Neural cell (in vitro differentiated cells): Measurements from ENCODE around the gene JAK3. TPM values are rescaled to one million over a fixed set of nuclear protein-coding genes. Genes with fewer than 3 reads are reported as not detected.
A peak's percentile ranks its signal among the peaks of the same experiment; 100 is the strongest.
"Not testable (repeated sequence)": the region's sequence is repeated elsewhere in the genome, so short reads cannot be mapped to it uniquely, and the experiment has no call there.

Experiments used
- H2AFZ ChIP-seq: fragments of 200-600, 300-800 bp; sonication (generic), shearing (Covaris generic); 2 replicates; pipeline ENCODE4 v1.6.0; 2014; ENCODE audit warnings: low read depth, mild to moderate bottlenecking, antibody characterized with exemption, low read length, moderate library complexity
- H3F3A ChIP-seq: fragments of 200-600 bp; shearing (Covaris generic); 2 replicates; pipeline ENCODE4 v1.6.1; 2016; ENCODE audit warnings: mild to moderate bottlenecking, moderate library complexity, mixed read lengths, antibody characterized with exemption, low read length; ENCODE audit not compliant: insufficient read depth, poor library complexity, severe bottlenecking
- H3K27ac ChIP-seq: fragments of 200-600, 300-800 bp; sonication (generic), shearing (Covaris generic); 2 replicates; pipeline ENCODE4 v1.5.1; 2014; ENCODE audit warnings: mild to moderate bottlenecking, low read length, moderate library complexity
- H3K27me3 ChIP-seq: fragments of 300-800, 200-600 bp; sonication (generic), shearing (Covaris generic); 2 replicates; pipeline ENCODE4 v1.6.0; 2014; ENCODE audit warnings: mild to moderate bottlenecking, low read depth, low read length, moderate library complexity; ENCODE audit not compliant: insufficient read depth
- H3K36me3 ChIP-seq: fragments of 300-800, 200-600 bp; sonication (generic), shearing (Covaris generic); 2 replicates; pipeline ENCODE4 v1.5.1; 2014; ENCODE audit warnings: mild to moderate bottlenecking, antibody characterized with exemption, low read length, moderate library complexity; ENCODE audit not compliant: insufficient read depth
- H3K4me2 ChIP-seq: fragments of 300-800, 200-600 bp; sonication (generic), shearing (Covaris generic); 2 replicates; pipeline ENCODE4 v1.6.0; 2014; ENCODE audit warnings: mild to moderate bottlenecking, low read length
- H3K4me3 ChIP-seq: fragments of 300-800, 200-600 bp; sonication (generic), shearing (Covaris generic); 2 replicates; pipeline ENCODE4 v1.5.1; 2014; ENCODE audit warnings: mild to moderate bottlenecking, low read length, moderate library complexity
- H3K79me2 ChIP-seq: fragments of 200-600 bp; shearing (Covaris generic); replicated peaks from 2 replicates; pipeline ENCODE4 v1.6.0; 2014; ENCODE audit warnings: mild to moderate bottlenecking, low read length, moderate library complexity; ENCODE audit not compliant: insufficient read depth
- H3K9ac ChIP-seq: fragments of 300-800, 200-600 bp; sonication (generic), shearing (Covaris generic); 2 replicates; pipeline ENCODE4 v1.6.1; 2016; ENCODE audit warnings: mild to moderate bottlenecking, low read length, mixed read lengths
- H3K9me2 ChIP-seq: fragments of 200-600 bp; shearing (Covaris generic); 2 replicates; pipeline ENCODE4 v1.6.1; 2016; ENCODE audit warnings: mild to moderate bottlenecking, low read length, mixed read lengths; ENCODE audit not compliant: insufficient read depth
- H3K9me3 ChIP-seq: fragments of 200-600, 300-800 bp; sonication (generic), shearing (Covaris generic); 2 replicates; pipeline ENCODE4 v1.6.1; 2016; ENCODE audit warnings: mild to moderate bottlenecking, mixed run types, low read length, moderate library complexity, mixed read lengths
- H4K20me1 ChIP-seq: fragments of 200-600 bp; shearing (Covaris generic); 2 replicates; pipeline ENCODE4 v1.6.1; 2016; ENCODE audit warnings: mild to moderate bottlenecking, mixed run types; ENCODE audit not compliant: insufficient read depth
- EZH2 ChIP-seq: fragments of 200-600, 300-800 bp; shearing (Covaris generic), sonication (generic); IDR thresholded peaks from 2 replicates; pipeline ENCODE4 v1.6.1; 2014; ENCODE audit warnings: antibody characterized with exemption, low read length, borderline replicate concordance, mild to moderate bottlenecking; ENCODE audit not compliant: insufficient read depth, poor library complexity, severe bottlenecking
- TAF1 ChIP-seq: IDR thresholded peaks from 2 replicates; pipeline ENCODE4 v1.6.1; 2012; ENCODE audit warnings: low read depth
- polyA plus RNA-seq: library from polyadenylated mRNA; depleted of rRNA; stranded (reverse); fragments of >200 nt; gene quantifications from 2 replicates; pipeline ENCODE4 v1.2.3, GENCODE V29; 2014
- TF ChIP-seq, protein P1 (sequence below): IDR thresholded peaks from 2 replicates; pipeline ENCODE4 v1.6.1; 2012; ENCODE audit warnings: borderline replicate concordance
- TF ChIP-seq, protein P2 (sequence below): fragments of 450-650 bp; IDR thresholded peaks from 2 replicates; pipeline ENCODE4 v1.5.1; 2014; ENCODE audit warnings: antibody characterized with exemption, mild to moderate bottlenecking, moderate library complexity; ENCODE audit not compliant: poor library complexity, severe bottlenecking

Gene JAK3
- polyA plus RNA-seq, 1 donor from 2014 or later, result 0.11 TPM

- H3K4me2 ChIP-seq, result no peak overlapping the region
- peaks cover 13% of the 10 kb centered on the region for H3K27me3 ChIP-seq
- H4K20me1 ChIP-seq, result no peaks in the 10 kb centered on the region
- H3F3A ChIP-seq, result no peaks in the 10 kb centered on the region
- H2AFZ ChIP-seq, result no peak overlapping the region
- H3K4me3 ChIP-seq, result no peak overlapping the region
- H3K36me3 ChIP-seq, result no peaks in the 10 kb centered on the region
- H3K27ac ChIP-seq, result no peak overlapping the region
- H3K9ac ChIP-seq, result no peak overlapping the region
- no peaks in the 10 kb centered on the region for H3K79me2 ChIP-seq
- no peaks in the 10 kb centered on the region for H3K9me3 ChIP-seq
- no peaks in the 10 kb centered on the region for H3K9me2 ChIP-seq
- TF ChIP-seq, protein P1, sequence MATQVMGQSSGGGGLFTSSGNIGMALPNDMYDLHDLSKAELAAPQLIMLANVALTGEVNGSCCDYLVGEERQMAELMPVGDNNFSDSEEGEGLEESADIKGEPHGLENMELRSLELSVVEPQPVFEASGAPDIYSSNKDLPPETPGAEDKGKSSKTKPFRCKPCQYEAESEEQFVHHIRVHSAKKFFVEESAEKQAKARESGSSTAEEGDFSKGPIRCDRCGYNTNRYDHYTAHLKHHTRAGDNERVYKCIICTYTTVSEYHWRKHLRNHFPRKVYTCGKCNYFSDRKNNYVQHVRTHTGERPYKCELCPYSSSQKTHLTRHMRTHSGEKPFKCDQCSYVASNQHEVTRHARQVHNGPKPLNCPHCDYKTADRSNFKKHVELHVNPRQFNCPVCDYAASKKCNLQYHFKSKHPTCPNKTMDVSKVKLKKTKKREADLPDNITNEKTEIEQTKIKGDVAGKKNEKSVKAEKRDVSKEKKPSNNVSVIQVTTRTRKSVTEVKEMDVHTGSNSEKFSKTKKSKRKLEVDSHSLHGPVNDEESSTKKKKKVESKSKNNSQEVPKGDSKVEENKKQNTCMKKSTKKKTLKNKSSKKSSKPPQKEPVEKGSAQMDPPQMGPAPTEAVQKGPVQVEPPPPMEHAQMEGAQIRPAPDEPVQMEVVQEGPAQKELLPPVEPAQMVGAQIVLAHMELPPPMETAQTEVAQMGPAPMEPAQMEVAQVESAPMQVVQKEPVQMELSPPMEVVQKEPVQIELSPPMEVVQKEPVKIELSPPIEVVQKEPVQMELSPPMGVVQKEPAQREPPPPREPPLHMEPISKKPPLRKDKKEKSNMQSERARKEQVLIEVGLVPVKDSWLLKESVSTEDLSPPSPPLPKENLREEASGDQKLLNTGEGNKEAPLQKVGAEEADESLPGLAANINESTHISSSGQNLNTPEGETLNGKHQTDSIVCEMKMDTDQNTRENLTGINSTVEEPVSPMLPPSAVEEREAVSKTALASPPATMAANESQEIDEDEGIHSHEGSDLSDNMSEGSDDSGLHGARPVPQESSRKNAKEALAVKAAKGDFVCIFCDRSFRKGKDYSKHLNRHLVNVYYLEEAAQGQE, result peak; percentile 61
- TF ChIP-seq TAF1, result no peak
Measured at GRCh38 chr19:17889609-17890214, 41.9 kb upstream of the JAK3 start.

- H3K4me2 ChIP-seq, result no peak overlapping the region
- peaks cover 13% of the 10 kb centered on the region for H3K27me3 ChIP-seq
- H3K27ac ChIP-seq, result no peak overlapping the region
- H3K4me3 ChIP-seq, result no peak overlapping the region
- no peaks in the 10 kb centered on the region for H4K20me1 ChIP-seq
- H2AFZ ChIP-seq, result no peak overlapping the region
- no peaks in the 10 kb centered on the region for H3F3A ChIP-seq
- H3K9me3 ChIP-seq, result no peaks in the 10 kb centered on the region
- no peaks in the 10 kb centered on the region for H3K9me2 ChIP-seq
- no peak for TF ChIP-seq EZH2
- TF ChIP-seq, protein P2, sequence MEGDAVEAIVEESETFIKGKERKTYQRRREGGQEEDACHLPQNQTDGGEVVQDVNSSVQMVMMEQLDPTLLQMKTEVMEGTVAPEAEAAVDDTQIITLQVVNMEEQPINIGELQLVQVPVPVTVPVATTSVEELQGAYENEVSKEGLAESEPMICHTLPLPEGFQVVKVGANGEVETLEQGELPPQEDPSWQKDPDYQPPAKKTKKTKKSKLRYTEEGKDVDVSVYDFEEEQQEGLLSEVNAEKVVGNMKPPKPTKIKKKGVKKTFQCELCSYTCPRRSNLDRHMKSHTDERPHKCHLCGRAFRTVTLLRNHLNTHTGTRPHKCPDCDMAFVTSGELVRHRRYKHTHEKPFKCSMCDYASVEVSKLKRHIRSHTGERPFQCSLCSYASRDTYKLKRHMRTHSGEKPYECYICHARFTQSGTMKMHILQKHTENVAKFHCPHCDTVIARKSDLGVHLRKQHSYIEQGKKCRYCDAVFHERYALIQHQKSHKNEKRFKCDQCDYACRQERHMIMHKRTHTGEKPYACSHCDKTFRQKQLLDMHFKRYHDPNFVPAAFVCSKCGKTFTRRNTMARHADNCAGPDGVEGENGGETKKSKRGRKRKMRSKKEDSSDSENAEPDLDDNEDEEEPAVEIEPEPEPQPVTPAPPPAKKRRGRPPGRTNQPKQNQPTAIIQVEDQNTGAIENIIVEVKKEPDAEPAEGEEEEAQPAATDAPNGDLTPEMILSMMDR, result no peak
- no peaks in the 10 kb centered on the region for H3K79me2 ChIP-seq
- no peak overlapping the region for H3K9ac ChIP-seq
- H3K36me3 ChIP-seq, result no peaks in the 10 kb centered on the region
Measured at GRCh38 chr19:17888260-17888659, 40.5 kb upstream of the JAK3 start.

DNA sequence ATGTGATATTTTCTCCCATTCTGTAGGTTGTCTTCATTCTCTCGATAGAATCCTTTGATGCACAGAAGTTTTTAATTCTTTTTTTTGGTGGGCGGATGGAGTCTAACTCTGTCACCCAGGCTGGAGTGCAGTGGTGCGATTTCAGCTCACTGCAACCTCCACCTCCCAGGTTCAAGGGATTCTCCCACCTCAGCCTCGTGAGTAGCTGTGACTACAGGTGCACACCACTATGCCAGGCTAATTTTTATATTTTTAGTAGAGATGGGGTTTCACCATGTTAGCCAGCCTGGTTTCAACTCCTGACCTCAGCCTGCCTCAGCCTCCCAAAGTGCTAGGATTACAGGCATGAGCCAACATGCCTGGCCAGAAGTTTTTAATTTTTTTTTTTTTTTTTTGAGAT is 39.4 kb upstream of the JAK3 start:
- not testable (repeated sequence) for H4K20me1 ChIP-seq

More for the DNA sequence above, 39.4 kb upstream of the JAK3 start:
- not testable (repeated sequence) for H3K9ac ChIP-seq, H3K9me2 ChIP-seq, H3K4me3 ChIP-seq, H3F3A ChIP-seq, H3K36me3 ChIP-seq, H3K4me2 ChIP-seq, H2AFZ ChIP-seq, H3K9me3 ChIP-seq, H3K79me2 ChIP-seq, H3K27ac ChIP-seq
- H3K27me3 ChIP-seq, result peaks cover 13% of the 10 kb centered on the region
